ENCODE data around the gene UST. TPM values are rescaled to one million over a fixed set of nuclear protein-coding genes. Genes with fewer than 3 reads are reported as not detected.

The UST gene
- total RNA-seq, 2 donors from 2014 or later: 1.6 to 7.5 TPM

- no peaks in the 10 kb centered on the region for H3K4me1 Mint-ChIP-seq
- H3K27me3 Mint-ChIP-seq: no peaks in the 10 kb centered on the region
- H3K4me3 Mint-ChIP-seq: no peak overlapping the region
- H3K36me3 Mint-ChIP-seq (ENCODE audit: low read depth): no peaks in the 10 kb centered on the region
- H3K27ac Mint-ChIP-seq: no peak overlapping the region
- no peak for ATAC-seq (replicated peaks)
- no peaks in the 10 kb centered on the region for H3K9me3 Mint-ChIP-seq
These were observed 44.5 kb downstream of the UST start for GRCh38 chr6:148791372-148791771.

- H3K36me3 Mint-ChIP-seq (ENCODE audit: low read depth): no peaks in the 10 kb centered on the region
- no peak for ATAC-seq (replicated peaks)
These were observed 46.9 kb downstream of the UST start for GRCh38 chr6:148793721-148794120.

GRCh38 chr6:148794797-148795196, 48.0 kb downstream of the UST start:
- Mint-ChIP-seq H3K4me3 (no peak overlapping the region), H3K36me3 (ENCODE audit: low read depth) (no peaks in the 10 kb centered on the region), H3K27me3 (no peaks in the 10 kb centered on the region), H3K4me1 (peaks cover 15% of the 10 kb centered on the region), H3K9me3 (no peaks in the 10 kb centered on the region), H3K27ac (no peak overlapping the region)
- no peak for ATAC-seq (replicated peaks)

More at GRCh38 chr6:148793721-148794120, 46.9 kb downstream of the UST start:
- H3K27me3 Mint-ChIP-seq: no peaks in the 10 kb centered on the region
- no peak overlapping the region for H3K27ac Mint-ChIP-seq
- no peaks in the 10 kb centered on the region for H3K9me3 Mint-ChIP-seq
- H3K4me1 Mint-ChIP-seq: peaks cover 15% of the 10 kb centered on the region
- no peak overlapping the region for H3K4me3 Mint-ChIP-seq

DNA sequence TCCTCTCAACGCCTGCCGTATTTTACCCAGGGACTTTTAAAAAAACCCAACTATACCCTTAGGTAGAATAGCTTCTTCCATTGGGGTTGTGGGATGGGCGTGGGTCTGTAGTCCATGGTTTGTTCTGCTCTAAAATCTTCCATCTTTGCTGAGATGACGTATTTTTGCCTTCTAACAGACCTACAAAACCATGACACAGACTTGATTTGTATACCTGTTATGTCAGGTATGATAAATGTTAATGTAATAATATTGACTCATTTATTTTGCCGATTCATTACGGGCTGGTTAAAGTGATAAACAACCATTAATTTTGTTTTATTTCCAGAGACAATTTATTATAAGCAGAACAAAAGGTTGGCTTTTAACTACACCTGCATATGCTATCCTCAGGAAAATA, 48.7 kb downstream of the UST start:
- Mint-ChIP-seq H3K9me3 (no peaks in the 10 kb centered on the region), H3K36me3 (ENCODE audit: low read depth) (no peaks in the 10 kb centered on the region), H3K27me3 (no peaks in the 10 kb centered on the region), H3K4me3 (no peak overlapping the region), H3K27ac (no peak overlapping the region), H3K4me1 (peaks cover 15% of the 10 kb centered on the region)
- no peak for ATAC-seq (replicated peaks)

DNA sequence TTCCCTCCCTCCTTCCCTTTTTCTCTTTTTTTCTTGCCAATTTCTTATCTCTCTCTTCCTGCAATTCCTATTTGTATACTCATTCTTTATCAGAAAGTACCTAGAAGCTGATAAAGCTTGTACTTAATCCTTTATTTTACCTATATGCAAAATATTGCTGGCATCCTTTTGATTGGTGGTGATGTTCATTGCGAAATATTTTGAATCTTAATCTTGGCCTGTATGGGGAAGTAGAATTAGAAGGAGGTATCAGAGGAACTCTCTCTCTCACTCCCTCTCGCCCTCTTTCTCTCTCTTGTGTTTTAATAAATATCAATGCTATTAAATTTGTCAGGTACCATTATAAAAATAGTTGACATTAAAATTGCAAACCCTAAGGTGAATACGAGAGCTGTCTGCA, 52.8 kb downstream of the UST start:
- H3K9me3 Mint-ChIP-seq: no peaks in the 10 kb centered on the region
- no peak for ATAC-seq (replicated peaks)
- no peaks in the 10 kb centered on the region for H3K27me3 Mint-ChIP-seq
- H3K4me1 Mint-ChIP-seq: peaks cover 15% of the 10 kb centered on the region
- no peak overlapping the region for H3K27ac Mint-ChIP-seq
- no peak overlapping the region for H3K4me3 Mint-ChIP-seq
- no peaks in the 10 kb centered on the region for H3K36me3 Mint-ChIP-seq (ENCODE audit: low read depth)

DNA sequence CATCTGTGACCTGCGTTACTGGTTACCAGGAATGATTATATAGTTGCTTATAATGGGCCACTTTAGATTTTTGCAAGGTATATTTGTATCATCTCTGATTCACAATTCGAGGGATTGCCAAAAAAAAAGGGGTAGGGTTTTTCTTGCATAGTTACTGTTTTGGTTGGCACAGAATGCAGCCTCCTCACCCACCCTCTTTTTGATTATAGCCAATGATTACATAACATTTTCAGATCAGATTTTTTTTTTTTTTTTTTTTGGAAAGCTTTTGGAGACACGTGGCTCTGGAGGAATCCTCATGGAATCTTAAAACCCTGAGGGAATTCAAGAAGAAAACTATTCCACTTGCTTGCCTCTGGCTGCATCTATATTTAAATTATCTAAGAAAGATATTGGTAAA, 53.7 kb downstream of the UST start:
- no peaks in the 10 kb centered on the region for H3K27me3 Mint-ChIP-seq
- H3K36me3 Mint-ChIP-seq (ENCODE audit: low read depth): no peaks in the 10 kb centered on the region
- no peak for ATAC-seq (replicated peaks)
- H3K9me3 Mint-ChIP-seq: no peaks in the 10 kb centered on the region
- peaks cover 15% of the 10 kb centered on the region for H3K4me1 Mint-ChIP-seq
- no peak overlapping the region for H3K4me3 Mint-ChIP-seq
- H3K27ac Mint-ChIP-seq: no peak overlapping the region

GRCh38 chr6:148803979-148804378, 57.1 kb downstream of the UST start:
- Mint-ChIP-seq H3K9me3 (no peaks in the 10 kb centered on the region), H3K36me3 (ENCODE audit: low read depth) (no peaks in the 10 kb centered on the region), H3K4me1 (peaks cover 6% of the 10 kb centered on the region), H3K27ac (no peak overlapping the region), H3K4me3 (no peak overlapping the region), H3K27me3 (no peaks in the 10 kb centered on the region)
- peak; percentile 31 for ATAC-seq (replicated peaks)

GRCh38 chr6:148805777-148806176, 58.9 kb downstream of the UST start:
- Mint-ChIP-seq H3K4me3 (no peak overlapping the region), H3K27ac (no peak overlapping the region), H3K27me3 (no peaks in the 10 kb centered on the region), H3K4me1 (peaks cover 6% of the 10 kb centered on the region), H3K9me3 (no peaks in the 10 kb centered on the region), H3K36me3 (ENCODE audit: low read depth) (no peaks in the 10 kb centered on the region)
- ATAC-seq (replicated peaks): no peak

- Mint-ChIP-seq H3K27me3 (no peaks in the 10 kb centered on the region), H3K4me1 (peaks cover 6% of the 10 kb centered on the region), H3K4me3 (no peak overlapping the region), H3K27ac (peak overlapping the region; percentile 33), H3K36me3 (ENCODE audit: low read depth) (no peaks in the 10 kb centered on the region), H3K9me3 (no peaks in the 10 kb centered on the region)
- ATAC-seq (replicated peaks): no peak
These were observed 61.0 kb downstream of the UST start for GRCh38 chr6:148807784-148808183.

DNA sequence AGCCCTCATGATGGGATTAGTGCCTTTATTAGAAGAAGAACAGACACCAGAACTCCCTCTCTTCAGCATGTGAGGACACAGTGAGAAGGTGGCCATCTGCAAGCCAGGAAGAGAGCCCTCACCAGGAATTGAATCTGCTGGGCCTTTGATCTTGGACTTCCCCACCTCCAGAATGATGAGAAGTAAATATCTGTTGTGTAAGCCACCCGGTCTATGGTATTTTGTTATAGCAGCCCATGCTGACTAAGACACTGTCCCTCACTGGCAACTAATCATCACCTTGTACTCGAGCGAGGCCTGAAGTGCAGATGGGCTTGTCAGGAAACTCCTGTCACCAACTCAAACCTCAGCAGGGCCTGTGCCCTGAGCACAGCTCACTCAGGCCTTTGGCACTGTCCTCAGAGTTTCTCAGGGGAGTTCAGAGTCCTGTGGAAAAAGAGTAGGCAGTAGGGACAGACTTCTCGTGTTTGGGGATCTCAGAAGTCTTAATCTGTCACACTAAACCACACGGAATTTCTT, 62.0 kb downstream of the UST start:
- Mint-ChIP-seq H3K4me3 (no peak overlapping the region), H3K27me3 (no peaks in the 10 kb centered on the region), H3K27ac (no peak overlapping the region), H3K4me1 (peaks cover 6% of the 10 kb centered on the region), H3K36me3 (ENCODE audit: low read depth) (no peaks in the 10 kb centered on the region), H3K9me3 (no peaks in the 10 kb centered on the region)
- ATAC-seq (replicated peaks): peak; percentile 42

DNA sequence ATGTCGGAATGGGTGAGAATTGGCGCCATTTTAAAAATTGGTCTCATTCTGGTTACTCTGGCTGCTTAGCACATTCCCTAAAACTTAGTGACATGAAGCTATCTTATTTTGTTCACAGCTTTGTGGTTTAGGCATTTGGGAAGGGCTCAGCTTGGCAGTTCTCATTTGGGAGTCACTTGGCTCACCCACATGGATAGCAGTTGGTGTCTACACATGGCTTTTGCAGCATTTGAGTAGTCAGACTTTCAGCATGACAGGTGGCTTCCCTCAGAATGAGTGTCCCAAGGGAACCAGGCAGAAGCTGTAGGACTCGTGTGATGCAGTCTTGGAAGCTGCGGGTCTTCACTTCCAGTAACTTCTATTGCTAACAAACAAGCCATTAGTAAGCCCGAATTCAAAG, 64.6 kb downstream of the UST start:
- H3K4me1 Mint-ChIP-seq: peaks cover 13% of the 10 kb centered on the region
- no peak for ATAC-seq (replicated peaks)
- H3K27ac Mint-ChIP-seq: no peak overlapping the region
- no peaks in the 10 kb centered on the region for H3K36me3 Mint-ChIP-seq (ENCODE audit: low read depth)
- no peaks in the 10 kb centered on the region for H3K27me3 Mint-ChIP-seq
- H3K9me3 Mint-ChIP-seq: no peaks in the 10 kb centered on the region
- no peak overlapping the region for H3K4me3 Mint-ChIP-seq

- ATAC-seq (replicated peaks): no peak
- H3K27me3 Mint-ChIP-seq: no peaks in the 10 kb centered on the region
- no peak overlapping the region for H3K27ac Mint-ChIP-seq
- H3K9me3 Mint-ChIP-seq: no peaks in the 10 kb centered on the region
- peaks cover 8% of the 10 kb centered on the region for H3K4me1 Mint-ChIP-seq
- no peaks in the 10 kb centered on the region for H3K36me3 Mint-ChIP-seq (ENCODE audit: low read depth)
- no peak overlapping the region for H3K4me3 Mint-ChIP-seq
These were observed 67.4 kb downstream of the UST start for GRCh38 chr6:148814082-148814790.

DNA sequence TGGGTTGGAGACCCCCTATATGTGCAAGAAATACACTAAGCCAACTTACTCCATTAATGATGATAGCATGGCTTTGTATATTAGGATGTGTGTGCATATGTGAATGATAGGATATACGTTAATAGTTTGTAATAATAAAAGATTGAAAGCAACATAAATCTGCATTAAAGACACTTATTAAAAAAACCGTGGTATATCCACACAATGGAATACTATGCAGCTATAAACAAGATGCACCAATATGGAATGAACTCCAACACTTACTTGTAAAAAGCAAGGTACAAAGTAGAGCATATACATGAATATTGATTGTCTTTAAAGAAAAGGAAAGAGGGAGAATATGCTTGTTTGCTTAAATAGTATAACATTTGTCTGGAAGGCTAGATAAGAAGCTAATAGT, 68.0 kb downstream of the UST start:
- no peaks in the 10 kb centered on the region for H3K36me3 Mint-ChIP-seq (ENCODE audit: low read depth)
- no peak overlapping the region for H3K4me3 Mint-ChIP-seq
- H3K27me3 Mint-ChIP-seq: no peaks in the 10 kb centered on the region
- peaks cover 8% of the 10 kb centered on the region for H3K4me1 Mint-ChIP-seq
- H3K9me3 Mint-ChIP-seq: no peaks in the 10 kb centered on the region
- no peak for ATAC-seq (replicated peaks)
- no peak overlapping the region for H3K27ac Mint-ChIP-seq

GRCh38 chr6:148816117-148816516, 69.3 kb downstream of the UST start:
- Mint-ChIP-seq H3K9me3 (no peaks in the 10 kb centered on the region), H3K4me3 (no peak overlapping the region), H3K4me1 (peaks cover 8% of the 10 kb centered on the region), H3K27me3 (no peaks in the 10 kb centered on the region), H3K27ac (no peak overlapping the region), H3K36me3 (ENCODE audit: low read depth) (no peaks in the 10 kb centered on the region)
- ATAC-seq (replicated peaks): peak; percentile 31

DNA sequence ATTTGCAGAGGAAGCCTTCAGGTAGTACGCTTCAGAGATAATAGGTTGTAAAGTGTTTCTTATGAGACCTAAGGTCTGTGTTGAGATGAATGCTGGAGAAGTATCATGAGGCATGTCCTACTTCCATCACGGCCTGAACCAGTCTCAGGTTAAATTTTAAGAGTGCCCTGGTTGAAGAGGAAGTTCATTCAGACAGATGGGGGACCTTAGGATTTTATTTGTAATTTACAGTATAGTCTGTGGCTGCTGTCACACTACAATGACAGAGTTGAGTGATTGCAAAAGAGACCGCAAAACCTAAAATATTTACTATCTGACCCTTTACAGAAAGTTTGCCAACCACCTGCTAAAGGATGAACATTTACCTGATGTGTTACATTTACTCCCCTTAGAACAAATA, 70.9 kb downstream of the UST start:
- peaks cover 8% of the 10 kb centered on the region for H3K4me1 Mint-ChIP-seq
- no peak overlapping the region for H3K27ac Mint-ChIP-seq
- H3K4me3 Mint-ChIP-seq: no peak overlapping the region
- H3K27me3 Mint-ChIP-seq: no peaks in the 10 kb centered on the region
- no peak for ATAC-seq (replicated peaks)
- no peaks in the 10 kb centered on the region for H3K9me3 Mint-ChIP-seq
- H3K36me3 Mint-ChIP-seq (ENCODE audit: low read depth): no peaks in the 10 kb centered on the region
